HUES48 (cell line): ENCODE data around the gene KCNJ10.

Experiments
- H3K27ac ChIP-seq: one replicate; pipeline ENCODE4 v1.7.0; 2013; ENCODE audit warnings: low read depth, low read length, inconsistent platforms
- H3K27me3 ChIP-seq: 2 replicates; pipeline ENCODE4 v1.6.1; 2013; ENCODE audit warnings: mild to moderate bottlenecking, low read length; ENCODE audit not compliant: control insufficient read depth, insufficient read depth
- H3K36me3 ChIP-seq: 2 replicates; pipeline ENCODE4 v1.6.1; 2013; ENCODE audit warnings: low read length; ENCODE audit not compliant: control insufficient read depth, insufficient read depth
- H3K4me1 ChIP-seq: 2 replicates; pipeline ENCODE4 v1.6.1; 2013; ENCODE audit warnings: mild to moderate bottlenecking, low read length; ENCODE audit not compliant: control insufficient read depth, insufficient read depth
- H3K4me3 ChIP-seq: 2 replicates; pipeline ENCODE4 v1.5.1; 2013; ENCODE audit warnings: mild to moderate bottlenecking, low read depth, low read length
- H3K9ac ChIP-seq: 2 replicates; pipeline ENCODE4 v1.6.1; 2013; ENCODE audit warnings: mild to moderate bottlenecking, low read depth, low read length, moderate library complexity
- H3K9me3 ChIP-seq: 2 replicates; pipeline ENCODE4 v1.6.1; 2013; ENCODE audit warnings: low read length; ENCODE audit not compliant: control insufficient read depth, insufficient read depth

Gene KCNJ10

GRCh38 chr1:160097911-160098851 lies 28.2 kb upstream of the KCNJ10 start, which contains the start of gene IGSF8:
Gene IGSF8, minus strand, starts transcription at chr1:160098619. Its CDS starts 147 bp downstream, at chr1:160098472.
- H3K36me3 ChIP-seq, result peaks cover 21% of the 10 kb centered on the region
- H3K4me1 ChIP-seq, result peaks cover 49% of the 10 kb centered on the region
- peak within 1 kb of the TSS; percentile 79 for H3K4me3 ChIP-seq
- H3K9me3 ChIP-seq, result no peaks in the 10 kb centered on the region
- H3K9ac ChIP-seq, result peak within 1 kb of the TSS; percentile 50; the same call in 1 of the 2 replicates
- peak within 1 kb of the TSS; percentile 70 for H3K27ac ChIP-seq
- no peaks in the 10 kb centered on the region for H3K27me3 ChIP-seq

- Histone ChIP-seq H3K9ac (peak overlapping the region; percentile 37; the same call in 1 of the 2 replicates), H3K4me1 (peaks cover 44% of the 10 kb centered on the region), H3K27me3 (no peaks in the 10 kb centered on the region), H3K9me3 (no peaks in the 10 kb centered on the region), H3K4me3 (peak overlapping the region; percentile 79), H3K27ac (no peak overlapping the region), H3K36me3 (peaks cover 29% of the 10 kb centered on the region)
Measured at GRCh38 chr1:160097151-160097910, 27.4 kb upstream of the KCNJ10 start.

GRCh38 chr1:160096274-160097116 lies 26.5 kb upstream of the KCNJ10 start:
- Histone ChIP-seq H3K36me3 (peaks cover 37% of the 10 kb centered on the region), H3K9ac (no peak overlapping the region), H3K4me1 (peaks cover 42% of the 10 kb centered on the region), H3K27ac (peak overlapping the region; percentile 76), H3K27me3 (no peaks in the 10 kb centered on the region), H3K9me3 (no peaks in the 10 kb centered on the region), H3K4me3 (peak overlapping the region; percentile 79)

GRCh38 chr1:160095382-160096105 lies 25.6 kb upstream of the KCNJ10 start:
- Histone ChIP-seq H3K27ac (peak overlapping the region; percentile 76), H3K27me3 (no peaks in the 10 kb centered on the region), H3K9ac (no peak overlapping the region), H3K9me3 (no peaks in the 10 kb centered on the region), H3K36me3 (peaks cover 46% of the 10 kb centered on the region), H3K4me3 (peak overlapping the region; percentile 9), H3K4me1 (peaks cover 35% of the 10 kb centered on the region)

- Histone ChIP-seq H3K9ac (no peak overlapping the region), H3K27ac (no peak overlapping the region), H3K27me3 (no peaks in the 10 kb centered on the region), H3K9me3 (no peaks in the 10 kb centered on the region), H3K4me1 (peaks cover 35% of the 10 kb centered on the region), H3K36me3 (peaks cover 49% of the 10 kb centered on the region), H3K4me3 (no peak overlapping the region)
Measured at GRCh38 chr1:160094806-160095205, 24.8 kb upstream of the KCNJ10 start.

- H3K9ac ChIP-seq, result no peak overlapping the region
- peaks cover 32% of the 10 kb centered on the region for H3K4me1 ChIP-seq
- H3K36me3 ChIP-seq, result peaks cover 49% of the 10 kb centered on the region
- no peaks in the 10 kb centered on the region for H3K9me3 ChIP-seq
- no peak overlapping the region for H3K27ac ChIP-seq
- H3K27me3 ChIP-seq, result no peaks in the 10 kb centered on the region
- H3K4me3 ChIP-seq, result no peak overlapping the region
Measured at GRCh38 chr1:160094291-160094625, 24.3 kb upstream of the KCNJ10 start.

- Histone ChIP-seq H3K9me3 (no peaks in the 10 kb centered on the region), H3K4me1 (peaks cover 30% of the 10 kb centered on the region), H3K27ac (no peak overlapping the region), H3K4me3 (no peak overlapping the region), H3K36me3 (peaks cover 54% of the 10 kb centered on the region), H3K27me3 (no peaks in the 10 kb centered on the region), H3K9ac (no peak overlapping the region)
Measured at GRCh38 chr1:160093624-160094290, 23.8 kb upstream of the KCNJ10 start.

GRCh38 chr1:160093069-160093395 lies 23.1 kb upstream of the KCNJ10 start:
- Histone ChIP-seq H3K4me1 (peaks cover 30% of the 10 kb centered on the region), H3K4me3 (no peak overlapping the region), H3K27ac (no peak overlapping the region), H3K9ac (no peak overlapping the region), H3K9me3 (no peaks in the 10 kb centered on the region), H3K27me3 (no peaks in the 10 kb centered on the region), H3K36me3 (peaks cover 54% of the 10 kb centered on the region)

- Histone ChIP-seq H3K4me3 (no peak overlapping the region), H3K9ac (no peak overlapping the region), H3K27me3 (no peaks in the 10 kb centered on the region), H3K27ac (no peak overlapping the region), H3K9me3 (no peaks in the 10 kb centered on the region), H3K36me3 (peaks cover 54% of the 10 kb centered on the region), H3K4me1 (peaks cover 26% of the 10 kb centered on the region)
Measured at GRCh38 chr1:160092366-160093068, 22.6 kb upstream of the KCNJ10 start.
